Measurements from ENCODE around the gene DHRSX.

- TF ChIP-seq CTCF (IDR thresholded peaks at IDR 0.05; ENCODE audit: extremely low read depth in 1 of 2, insufficient read depth in 1 of 2, low read depth in 1 of 2, low read length in 2 of 2) = no peak
- no peak for TF ChIP-seq POLR2A (IDR thresholded peaks at IDR 0.05; ENCODE audit: low read depth, low read length)
- TF ChIP-seq MAX (IDR thresholded peaks at IDR 0.05; ENCODE audit: insufficient read depth, insufficient read length) = no peak
Measured at GRCh38 chrX:2315434-2315833, 185.3 kb downstream of the DHRSX start.

Measured in endothelial cell of umbilical vein (primary cell).